HepG2 (cell line): ENCODE measurements around the gene EXOSC6. TPM values are rescaled to one million over a fixed set of nuclear protein-coding genes. Genes with fewer than 3 reads are reported as not detected.

Experiments used
- ZFX ChIP-seq: sonication (generic); formaldehyde crosslinking; IDR thresholded peaks from 2 replicates; pipeline ENCODE4 v1.4.0; 2020; ENCODE audit warnings: mild to moderate bottlenecking, low read depth, missing genetic modification reagents, moderate library complexity
- ZNF644 ChIP-seq: IDR thresholded peaks from 2 replicates; pipeline ENCODE4 v1.6.1; 2016; ENCODE audit warnings: low read depth
- polyA plus RNA-seq, 8 experiments: library from polyadenylated mRNA; depleted of rRNA in 3 of 8; stranded (reverse) in 7 of 8; unstranded in 1 of 8; fragments of >200 nt; fragmentation: Illumina TruSeq in 4 of 8; extraction: Trizol in 4 of 8; gene quantifications; 2 replicates each; pipeline versions ENCODE4 v1.2.1 to v1.2.3, GENCODE V29; 2011 to 2016; ENCODE audit warnings: low read depth in 4 of 8, missing spikeins in 1 of 8, mixed read lengths in 1 of 8; ENCODE audit not compliant: insufficient read depth in 1 of 8
- total RNA-seq, 5 experiments: library from RNA; depleted of rRNA; stranded (reverse); fragments of >200 nt; fragmentation: Illumina TruSeq; extraction: Trizol; gene quantifications; 2 replicates each; pipeline ENCODE4 v1.2.3, GENCODE V29; 2016; ENCODE audit warnings: low read depth in 1 of 5
- TF ChIP-seq, protein P1 (sequence below): sonication (generic); formaldehyde crosslinking; IDR thresholded peaks from 2 replicates; pipeline ENCODE4 v1.5.0; 2020; ENCODE audit warnings: mild to moderate bottlenecking, missing genetic modification reagents, borderline replicate concordance
- TF ChIP-seq, protein P2 (sequence below): sonication (generic); formaldehyde crosslinking; IDR thresholded peaks from 2 replicates; pipeline ENCODE4 v1.5.0; 2020; ENCODE audit warnings: missing genetic modification reagents
- TF ChIP-seq, protein P3 (sequence below): sonication (generic); formaldehyde crosslinking; IDR thresholded peaks from one replicate; pipeline ENCODE4 v1.5.1; 2020; ENCODE audit warnings: mild to moderate bottlenecking, missing genetic modification reagents; ENCODE audit errors: not compliant biosample characterization

EXOSC6 gene
- total and polyA plus RNA-seq, 2 of the 13 experiments (the other 11 are each of a cell fraction or from before 2014, with no cell fraction given): 13.1 to 39.9 TPM

- TF ChIP-seq, protein P1, sequence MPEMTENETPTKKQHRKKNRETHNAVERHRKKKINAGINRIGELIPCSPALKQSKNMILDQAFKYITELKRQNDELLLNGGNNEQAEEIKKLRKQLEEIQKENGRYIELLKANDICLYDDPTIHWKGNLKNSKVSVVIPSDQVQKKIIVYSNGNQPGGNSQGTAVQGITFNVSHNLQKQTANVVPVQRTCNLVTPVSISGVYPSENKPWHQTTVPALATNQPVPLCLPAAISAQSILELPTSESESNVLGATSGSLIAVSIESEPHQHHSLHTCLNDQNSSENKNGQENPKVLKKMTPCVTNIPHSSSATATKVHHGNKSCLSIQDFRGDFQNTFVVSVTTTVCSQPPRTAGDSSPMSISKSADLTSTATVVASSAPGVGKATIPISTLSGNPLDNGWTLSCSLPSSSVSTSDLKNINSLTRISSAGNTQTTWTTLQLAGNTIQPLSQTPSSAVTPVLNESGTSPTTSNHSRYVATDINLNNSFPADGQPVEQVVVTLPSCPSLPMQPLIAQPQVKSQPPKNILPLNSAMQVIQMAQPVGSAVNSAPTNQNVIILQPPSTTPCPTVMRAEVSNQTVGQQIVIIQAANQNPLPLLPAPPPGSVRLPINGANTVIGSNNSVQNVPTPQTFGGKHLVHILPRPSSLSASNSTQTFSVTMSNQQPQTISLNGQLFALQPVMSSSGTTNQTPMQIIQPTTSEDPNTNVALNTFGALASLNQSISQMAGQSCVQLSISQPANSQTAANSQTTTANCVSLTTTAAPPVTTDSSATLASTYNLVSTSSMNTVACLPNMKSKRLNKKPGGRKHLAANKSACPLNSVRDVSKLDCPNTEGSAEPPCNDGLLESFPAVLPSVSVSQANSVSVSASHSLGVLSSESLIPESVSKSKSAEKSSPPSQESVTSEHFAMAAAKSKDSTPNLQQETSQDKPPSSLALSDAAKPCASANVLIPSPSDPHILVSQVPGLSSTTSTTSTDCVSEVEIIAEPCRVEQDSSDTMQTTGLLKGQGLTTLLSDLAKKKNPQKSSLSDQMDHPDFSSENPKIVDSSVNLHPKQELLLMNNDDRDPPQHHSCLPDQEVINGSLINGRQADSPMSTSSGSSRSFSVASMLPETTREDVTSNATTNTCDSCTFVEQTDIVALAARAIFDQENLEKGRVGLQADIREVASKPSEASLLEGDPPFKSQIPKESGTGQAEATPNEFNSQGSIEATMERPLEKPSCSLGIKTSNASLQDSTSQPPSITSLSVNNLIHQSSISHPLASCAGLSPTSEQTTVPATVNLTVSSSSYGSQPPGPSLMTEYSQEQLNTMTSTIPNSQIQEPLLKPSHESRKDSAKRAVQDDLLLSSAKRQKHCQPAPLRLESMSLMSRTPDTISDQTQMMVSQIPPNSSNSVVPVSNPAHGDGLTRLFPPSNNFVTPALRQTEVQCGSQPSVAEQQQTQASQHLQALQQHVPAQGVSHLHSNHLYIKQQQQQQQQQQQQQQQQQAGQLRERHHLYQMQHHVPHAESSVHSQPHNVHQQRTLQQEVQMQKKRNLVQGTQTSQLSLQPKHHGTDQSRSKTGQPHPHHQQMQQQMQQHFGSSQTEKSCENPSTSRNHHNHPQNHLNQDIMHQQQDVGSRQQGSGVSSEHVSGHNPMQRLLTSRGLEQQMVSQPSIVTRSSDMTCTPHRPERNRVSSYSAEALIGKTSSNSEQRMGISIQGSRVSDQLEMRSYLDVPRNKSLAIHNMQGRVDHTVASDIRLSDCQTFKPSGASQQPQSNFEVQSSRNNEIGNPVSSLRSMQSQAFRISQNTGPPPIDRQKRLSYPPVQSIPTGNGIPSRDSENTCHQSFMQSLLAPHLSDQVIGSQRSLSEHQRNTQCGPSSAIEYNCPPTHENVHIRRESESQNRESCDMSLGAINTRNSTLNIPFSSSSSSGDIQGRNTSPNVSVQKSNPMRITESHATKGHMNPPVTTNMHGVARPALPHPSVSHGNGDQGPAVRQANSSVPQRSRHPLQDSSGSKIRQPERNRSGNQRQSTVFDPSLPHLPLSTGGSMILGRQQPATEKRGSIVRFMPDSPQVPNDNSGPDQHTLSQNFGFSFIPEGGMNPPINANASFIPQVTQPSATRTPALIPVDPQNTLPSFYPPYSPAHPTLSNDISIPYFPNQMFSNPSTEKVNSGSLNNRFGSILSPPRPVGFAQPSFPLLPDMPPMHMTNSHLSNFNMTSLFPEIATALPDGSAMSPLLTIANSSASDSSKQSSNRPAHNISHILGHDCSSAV (CRISPR knock-in tag): no peak; the same call in 1 of the 2 replicates
- TF ChIP-seq, protein P2, sequence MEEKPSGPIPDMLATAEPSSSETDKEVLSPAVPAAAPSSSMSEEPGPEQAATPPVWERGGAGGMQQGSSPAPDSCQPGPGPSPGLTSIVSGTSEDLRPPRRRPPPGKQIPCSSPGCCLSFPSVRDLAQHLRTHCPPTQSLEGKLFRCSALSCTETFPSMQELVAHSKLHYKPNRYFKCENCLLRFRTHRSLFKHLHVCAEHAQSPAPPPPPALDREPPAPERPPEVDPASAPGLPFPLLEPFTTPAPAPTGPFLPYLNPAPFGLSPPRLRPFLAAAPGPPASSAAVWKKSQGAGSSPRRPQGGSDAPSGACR: peak; percentile 100
- TF ChIP-seq ZNF644 (CRISPR knock-in tag) (peak; percentile 10; the same call in 1 of the 2 replicates), ZFX (CRISPR knock-in tag) (peak; percentile 76)
- TF ChIP-seq, protein P3, sequence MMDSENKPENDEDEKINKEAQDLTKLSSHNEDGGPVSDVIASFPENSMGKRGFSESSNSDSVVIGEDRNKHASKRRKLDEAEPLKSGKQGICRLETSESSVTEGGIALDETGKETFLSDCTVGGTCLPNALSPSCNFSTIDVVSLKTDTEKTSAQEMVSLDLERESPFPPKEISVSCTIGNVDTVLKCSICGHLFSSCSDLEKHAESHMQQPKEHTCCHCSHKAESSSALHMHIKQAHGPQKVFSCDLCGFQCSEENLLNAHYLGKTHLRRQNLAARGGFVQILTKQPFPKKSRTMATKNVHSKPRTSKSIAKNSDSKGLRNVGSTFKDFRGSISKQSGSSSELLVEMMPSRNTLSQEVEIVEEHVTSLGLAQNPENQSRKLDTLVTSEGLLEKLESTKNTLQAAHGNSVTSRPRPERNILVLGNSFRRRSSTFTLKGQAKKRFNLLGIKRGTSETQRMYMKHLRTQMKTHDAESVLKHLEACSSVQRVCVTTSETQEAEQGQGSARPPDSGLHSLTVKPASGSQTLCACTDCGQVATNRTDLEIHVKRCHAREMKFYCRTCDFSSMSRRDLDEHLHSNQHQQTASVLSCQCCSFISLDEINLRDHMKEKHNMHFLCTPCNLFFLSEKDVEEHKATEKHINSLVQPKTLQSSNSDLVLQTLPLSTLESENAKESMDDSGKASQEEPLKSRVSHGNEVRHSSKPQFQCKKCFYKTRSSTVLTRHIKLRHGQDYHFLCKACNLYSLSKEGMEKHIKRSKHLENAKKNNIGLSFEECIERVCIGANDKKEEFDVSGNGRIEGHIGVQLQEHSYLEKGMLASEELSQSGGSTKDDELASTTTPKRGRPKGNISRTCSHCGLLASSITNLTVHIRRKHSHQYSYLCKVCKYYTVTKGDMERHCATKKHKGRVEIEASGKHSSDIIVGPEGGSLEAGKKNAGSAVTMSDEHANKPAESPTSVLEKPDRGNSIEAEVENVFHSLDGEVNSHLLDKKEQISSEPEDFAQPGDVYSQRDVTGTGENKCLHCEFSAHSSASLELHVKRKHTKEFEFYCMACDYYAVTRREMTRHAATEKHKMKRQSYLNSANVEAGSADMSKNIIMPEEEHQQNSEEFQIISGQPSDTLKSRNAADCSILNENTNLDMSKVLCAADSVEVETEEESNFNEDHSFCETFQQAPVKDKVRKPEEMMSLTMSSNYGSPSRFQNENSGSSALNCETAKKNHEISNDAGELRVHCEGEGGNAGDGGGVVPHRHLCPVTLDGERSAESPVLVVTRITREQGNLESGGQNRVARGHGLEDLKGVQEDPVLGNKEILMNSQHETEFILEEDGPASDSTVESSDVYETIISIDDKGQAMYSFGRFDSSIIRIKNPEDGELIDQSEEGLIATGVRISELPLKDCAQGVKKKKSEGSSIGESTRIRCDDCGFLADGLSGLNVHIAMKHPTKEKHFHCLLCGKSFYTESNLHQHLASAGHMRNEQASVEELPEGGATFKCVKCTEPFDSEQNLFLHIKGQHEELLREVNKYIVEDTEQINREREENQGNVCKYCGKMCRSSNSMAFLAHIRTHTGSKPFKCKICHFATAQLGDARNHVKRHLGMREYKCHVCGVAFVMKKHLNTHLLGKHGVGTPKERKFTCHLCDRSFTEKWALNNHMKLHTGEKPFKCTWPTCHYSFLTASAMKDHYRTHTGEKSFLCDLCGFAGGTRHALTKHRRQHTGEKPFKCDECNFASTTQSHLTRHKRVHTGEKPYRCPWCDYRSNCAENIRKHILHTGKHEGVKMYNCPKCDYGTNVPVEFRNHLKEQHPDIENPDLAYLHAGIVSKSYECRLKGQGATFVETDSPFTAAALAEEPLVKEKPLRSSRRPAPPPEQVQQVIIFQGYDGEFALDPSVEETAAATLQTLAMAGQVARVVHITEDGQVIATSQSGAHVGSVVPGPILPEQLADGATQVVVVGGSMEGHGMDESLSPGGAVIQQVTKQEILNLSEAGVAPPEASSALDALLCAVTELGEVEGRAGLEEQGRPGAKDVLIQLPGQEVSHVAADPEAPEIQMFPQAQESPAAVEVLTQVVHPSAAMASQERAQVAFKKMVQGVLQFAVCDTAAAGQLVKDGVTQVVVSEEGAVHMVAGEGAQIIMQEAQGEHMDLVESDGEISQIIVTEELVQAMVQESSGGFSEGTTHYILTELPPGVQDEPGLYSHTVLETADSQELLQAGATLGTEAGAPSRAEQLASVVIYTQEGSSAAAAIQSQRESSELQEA (CRISPR knock-in tag): peak; percentile 93
These were observed 47.5 kb upstream of the EXOSC6 start, which contains the start of gene DDX19B (continued) for GRCh38 chr16:70298988-70299938.
